ACC112 (cell line): ENCODE results near the gene ADGRV1.
"Not testable (repeated sequence)": the region's sequence is repeated elsewhere in the genome, so short reads cannot be mapped to it uniquely, and the experiment has no call there.

ENCODE experiments used
- H2AFZ ChIP-seq: fragments of 200-600 bp; sonication (generic); one replicate; pipeline ENCODE4 v1.6.0; 2017; ENCODE audit warnings: antibody characterized with exemption, low read length; ENCODE audit not compliant: unreplicated experiment
- H3K27ac ChIP-seq: fragments of 200-600 bp; sonication (generic); 2 replicates; pipeline ENCODE4 v1.5.1; 2014; ENCODE audit warnings: low read depth, mild to moderate bottlenecking, antibody characterized with exemption, low read length, moderate library complexity
- H3K27me3 ChIP-seq: fragments of 200-600 bp; sonication (generic); 2 replicates; pipeline ENCODE4 v1.6.1; 2014; ENCODE audit warnings: mild to moderate bottlenecking, antibody characterized with exemption, low read length, moderate library complexity, mixed read lengths; ENCODE audit not compliant: insufficient read depth
- H3K36me3 ChIP-seq: fragments of 200-600 bp; sonication (generic); 2 replicates; pipeline ENCODE4 v1.6.1; 2016; ENCODE audit warnings: mild to moderate bottlenecking, antibody characterized with exemption, low read length, moderate library complexity, mixed read lengths; ENCODE audit not compliant: insufficient read depth
- H3K4me1 ChIP-seq: fragments of 200-600 bp; sonication (generic); one replicate; pipeline ENCODE4 v1.6.1; 2016; ENCODE audit warnings: low read length, mixed read lengths; ENCODE audit not compliant: insufficient read depth, unreplicated experiment, control insufficient read depth
- H3K4me3 ChIP-seq: fragments of 200-600 bp; sonication (generic); 2 replicates; pipeline ENCODE4 v1.5.1; 2014; ENCODE audit warnings: mild to moderate bottlenecking, low read depth, low read length
- H3K79me2 ChIP-seq: fragments of 200-600 bp; sonication (generic); one replicate; pipeline ENCODE4 v1.6.0; 2016; ENCODE audit warnings: low read length; ENCODE audit not compliant: control insufficient read depth, unreplicated experiment, insufficient read depth

ADGRV1 gene

DNA sequence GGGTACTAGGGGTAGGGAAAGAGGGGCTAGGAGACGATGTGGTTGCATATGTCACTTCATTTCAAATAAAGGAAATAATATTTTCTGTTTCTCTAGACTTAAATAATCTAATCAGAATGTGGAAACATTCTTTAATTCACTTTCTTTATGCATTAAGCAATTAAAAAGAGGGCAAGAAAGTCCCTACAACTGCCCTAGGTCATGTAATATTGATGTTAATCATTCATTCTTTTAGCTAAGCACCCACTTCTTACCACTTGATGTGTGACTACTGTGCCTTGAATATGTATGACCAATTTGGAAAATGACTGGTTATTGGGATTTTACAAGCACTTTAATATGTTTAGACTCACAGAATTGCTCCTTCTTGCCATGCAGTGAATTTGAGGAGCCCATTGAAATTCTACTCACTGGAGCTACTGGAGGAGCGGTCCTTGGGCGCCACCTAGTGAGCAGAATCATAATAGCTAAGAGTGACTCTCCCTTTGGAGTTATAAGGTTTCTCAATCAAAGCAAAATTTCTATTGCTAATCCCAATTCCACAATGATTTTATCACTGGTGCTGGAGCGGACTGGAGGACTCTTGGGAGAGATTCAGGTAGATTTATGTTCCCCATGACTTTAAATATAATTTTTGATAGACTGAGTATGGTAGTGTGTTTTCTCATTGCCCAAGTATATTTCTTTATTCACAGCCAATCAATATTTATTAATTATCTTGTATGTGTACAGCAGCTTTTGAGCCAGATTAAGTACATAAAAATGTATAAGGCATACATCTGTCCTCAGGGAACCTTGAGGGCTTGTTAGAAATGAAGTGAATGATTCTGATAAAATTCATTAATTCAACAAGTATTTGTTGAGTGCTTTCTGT lies 225.1 kb downstream of the ADGRV1 start:
- Histone ChIP-seq H3K27ac (no peak overlapping the region), H3K27me3 (peaks cover 28% of the 10 kb centered on the region), H3K79me2 (no peaks in the 10 kb centered on the region), H3K4me1 (no peaks in the 10 kb centered on the region), H2AFZ (no peak overlapping the region), H3K4me3 (no peak overlapping the region), H3K36me3 (no peaks in the 10 kb centered on the region)

DNA sequence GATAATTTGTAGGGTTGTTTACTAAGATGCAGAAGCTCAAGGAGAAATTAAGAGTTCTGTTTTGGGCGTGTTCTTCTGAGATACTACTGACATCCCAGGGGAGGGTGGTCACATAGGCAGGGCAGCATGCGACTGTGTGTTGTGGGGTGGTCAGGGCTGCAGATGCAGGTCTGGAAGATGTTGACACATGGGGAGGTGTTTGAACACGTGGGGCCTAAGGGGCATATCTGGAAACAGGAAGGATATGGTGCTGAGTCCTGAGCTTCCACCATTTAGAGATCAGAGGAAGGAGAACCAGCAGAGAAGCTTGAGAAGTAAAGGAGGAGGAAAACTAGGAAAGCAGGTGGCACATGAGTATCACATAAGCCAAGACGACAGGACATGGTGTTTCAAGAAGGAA lies 228.2 kb downstream of the ADGRV1 start:
- no peaks in the 10 kb centered on the region for H3K36me3 ChIP-seq
- H3K4me3 ChIP-seq, result no peak overlapping the region
- no peak overlapping the region for H3K27ac ChIP-seq
- no peak overlapping the region for H2AFZ ChIP-seq
- no peaks in the 10 kb centered on the region for H3K4me1 ChIP-seq
- peaks cover 17% of the 10 kb centered on the region for H3K27me3 ChIP-seq
- H3K79me2 ChIP-seq, result no peaks in the 10 kb centered on the region

DNA sequence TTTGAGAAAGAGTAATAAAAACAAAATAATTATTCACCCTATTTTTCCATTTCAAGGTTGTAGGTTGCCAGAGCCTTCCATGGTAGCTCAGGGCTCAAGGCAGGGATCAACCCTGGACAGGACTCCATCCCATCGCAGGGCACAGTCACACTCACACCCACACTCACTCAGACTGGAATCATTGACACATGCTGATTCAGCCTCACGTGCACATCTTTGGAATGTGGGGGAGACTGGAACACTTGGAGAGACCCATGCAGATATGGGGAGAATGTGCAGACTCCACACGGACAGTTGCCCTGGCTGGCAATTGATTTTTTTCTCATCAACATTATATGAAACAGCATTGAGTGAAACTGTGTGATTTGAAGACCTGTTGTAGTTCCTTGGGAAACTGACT lies 234.1 kb downstream of the ADGRV1 start:
- Histone ChIP-seq H3K27ac (no peak overlapping the region), H3K27me3 (peaks cover 8% of the 10 kb centered on the region), H2AFZ (no peak overlapping the region), H3K4me3 (no peak overlapping the region), H3K36me3 (no peaks in the 10 kb centered on the region), H3K4me1 (peaks cover 5% of the 10 kb centered on the region), H3K79me2 (no peaks in the 10 kb centered on the region)

DNA sequence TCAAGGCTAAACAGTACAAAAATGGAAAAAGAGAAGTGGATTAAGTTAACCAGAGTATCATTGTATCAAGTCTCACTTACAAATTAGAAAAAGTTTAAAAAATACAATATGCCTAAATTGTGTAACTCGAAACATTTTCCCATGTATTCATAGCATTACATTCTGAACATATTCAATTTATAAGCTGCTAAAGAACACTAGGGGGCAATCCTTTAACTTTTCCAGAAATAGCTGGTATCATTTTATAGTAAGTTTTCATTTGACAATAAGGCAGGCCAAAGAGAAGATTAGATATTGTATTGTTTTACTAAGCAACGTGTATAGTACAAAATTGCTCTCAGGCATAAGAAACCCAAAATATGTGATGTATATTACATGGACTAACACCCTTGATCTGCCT lies 234.6 kb downstream of the ADGRV1 start:
- no peaks in the 10 kb centered on the region for H3K79me2 ChIP-seq
- no peak overlapping the region for H3K4me3 ChIP-seq
- no peaks in the 10 kb centered on the region for H3K36me3 ChIP-seq
- H2AFZ ChIP-seq, result no peak overlapping the region
- peaks cover 5% of the 10 kb centered on the region for H3K4me1 ChIP-seq
- peaks cover 8% of the 10 kb centered on the region for H3K27me3 ChIP-seq
- H3K27ac ChIP-seq, result no peak overlapping the region

DNA sequence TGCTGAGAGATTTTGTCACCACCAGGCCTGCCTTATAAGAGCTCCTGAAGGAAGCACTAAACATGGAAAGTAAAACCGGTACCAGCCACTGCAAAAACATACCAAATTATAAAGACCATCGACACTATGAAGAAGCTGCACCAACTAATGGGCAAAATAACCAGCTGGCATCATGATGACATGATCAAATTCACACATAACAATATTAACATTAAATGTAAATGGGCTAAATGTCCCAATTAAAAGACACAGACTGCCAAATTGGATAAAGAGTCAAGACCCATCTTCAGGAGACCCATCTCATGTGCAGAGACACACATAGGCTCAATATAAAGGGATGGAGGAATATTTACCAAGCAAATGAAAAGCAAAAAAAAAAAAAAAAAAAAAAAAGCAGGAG lies 238.3 kb downstream of the ADGRV1 start:
- not testable (repeated sequence) for H3K27ac ChIP-seq, H3K36me3 ChIP-seq, H3K4me3 ChIP-seq, H3K4me1 ChIP-seq, H3K79me2 ChIP-seq, H3K27me3 ChIP-seq, H2AFZ ChIP-seq

DNA sequence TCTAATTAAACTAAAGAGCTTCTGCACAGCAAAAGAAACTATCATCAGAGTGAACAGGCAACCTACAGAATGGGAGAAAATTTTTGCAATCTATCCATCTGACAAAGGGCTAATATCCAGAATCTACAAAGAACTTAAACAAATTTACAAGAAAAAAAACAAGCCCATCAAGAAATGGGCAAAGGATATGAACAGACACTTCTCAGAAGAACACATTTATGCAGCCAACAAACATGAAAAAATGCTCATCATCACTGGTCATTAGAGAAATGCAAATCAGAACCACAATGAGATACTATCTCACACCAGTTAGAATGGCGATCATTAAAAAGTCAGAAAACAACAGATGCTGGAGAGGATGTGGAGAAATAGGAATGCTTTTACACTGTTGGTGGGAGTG lies 241.5 kb downstream of the ADGRV1 start:
- H3K36me3 ChIP-seq, result not testable (repeated sequence)

DNA sequence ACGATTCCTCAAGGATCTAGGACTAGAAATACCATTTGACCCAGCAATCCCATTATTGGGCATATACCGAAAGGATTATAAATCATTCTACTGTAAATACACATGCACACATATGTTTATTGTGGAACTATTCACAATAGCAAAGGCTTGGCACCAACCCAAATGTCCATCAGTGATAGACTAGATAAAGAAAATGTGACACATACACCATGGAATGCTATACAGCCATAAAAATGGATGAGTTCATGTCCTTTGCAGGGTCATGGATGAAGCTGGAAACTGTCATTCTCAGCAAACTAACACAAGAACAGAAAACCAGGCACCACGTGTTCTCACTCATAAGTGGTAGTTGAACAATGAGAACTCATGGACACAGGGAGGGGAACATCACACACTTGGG lies 241.9 kb downstream of the ADGRV1 start:
- not testable (repeated sequence) for H2AFZ ChIP-seq, H3K27ac ChIP-seq, H3K36me3 ChIP-seq, H3K4me1 ChIP-seq, H3K79me2 ChIP-seq, H3K4me3 ChIP-seq
- peaks cover 16% of the 10 kb centered on the region for H3K27me3 ChIP-seq

More for the DNA sequence above, 241.5 kb downstream of the ADGRV1 start:
- H3K4me1 ChIP-seq, H3K4me3 ChIP-seq, H3K27ac ChIP-seq, H3K79me2 ChIP-seq, H2AFZ ChIP-seq: not testable (repeated sequence)
- H3K27me3 ChIP-seq, result peaks cover 12% of the 10 kb centered on the region

DNA sequence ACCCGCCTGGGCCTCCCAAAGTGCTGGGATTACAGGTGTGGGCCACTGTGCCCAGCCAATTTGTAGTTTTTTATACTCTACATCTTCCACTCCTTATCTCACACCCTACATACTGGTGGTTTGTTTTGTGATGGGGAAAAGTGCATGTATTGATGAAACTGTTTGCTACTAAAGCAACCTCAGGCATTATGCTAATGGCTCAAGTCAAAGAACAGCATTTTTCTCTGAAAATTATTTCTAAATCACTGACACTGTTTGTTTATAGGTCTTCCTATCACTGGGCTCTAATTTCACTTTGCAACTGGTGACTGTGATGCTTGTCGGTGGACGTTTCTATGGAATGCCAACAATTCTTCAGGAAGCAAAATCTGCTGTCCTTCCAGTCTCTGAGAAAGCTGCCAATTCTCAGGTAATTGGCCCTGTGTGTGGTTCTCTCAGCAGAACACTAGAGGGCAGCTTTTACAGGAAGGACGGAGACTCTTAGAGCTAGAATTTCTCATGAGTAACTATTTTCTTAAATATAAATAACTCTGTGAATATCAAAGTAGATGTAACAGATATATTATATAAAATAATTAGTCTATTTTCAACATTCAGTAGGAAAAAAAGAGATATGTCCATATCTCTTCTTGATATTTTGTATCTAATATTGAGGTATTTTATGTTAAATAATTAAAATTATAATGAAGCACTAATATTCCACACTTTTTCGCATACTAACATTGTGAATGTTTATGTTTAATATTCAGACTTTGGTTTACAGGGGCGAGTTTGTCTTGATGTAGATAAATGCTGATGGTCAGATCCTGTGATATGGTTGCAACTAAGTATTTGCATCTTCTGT lies 244.1 kb downstream of the ADGRV1 start:
- no peak overlapping the region for H3K27ac ChIP-seq
- H3K36me3 ChIP-seq, result no peaks in the 10 kb centered on the region
- H3K4me3 ChIP-seq, result no peak overlapping the region
- H3K4me1 ChIP-seq, result no peaks in the 10 kb centered on the region
- peaks cover 25% of the 10 kb centered on the region for H3K27me3 ChIP-seq
- H2AFZ ChIP-seq, result no peak overlapping the region
- no peaks in the 10 kb centered on the region for H3K79me2 ChIP-seq

DNA sequence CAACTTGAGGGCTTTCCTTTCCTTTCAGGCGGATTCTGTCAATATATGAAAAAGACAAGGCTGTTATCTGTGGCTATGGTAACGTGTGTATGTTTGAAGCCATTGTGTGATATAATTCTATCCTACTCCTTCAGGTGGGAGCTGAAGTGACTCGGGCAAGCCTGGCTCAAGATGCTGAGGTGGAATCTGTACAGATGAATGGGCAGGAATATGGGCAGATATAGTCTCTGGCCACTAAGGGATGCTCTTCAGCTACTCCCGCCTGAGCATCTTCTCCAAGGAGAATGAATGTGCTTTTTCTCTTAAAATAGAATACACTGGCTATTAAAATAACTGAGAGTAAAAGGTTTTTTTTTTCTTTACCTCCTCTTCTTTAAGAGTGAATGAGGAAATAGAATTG lies 244.8 kb downstream of the ADGRV1 start:
- H3K4me3 ChIP-seq, result no peak overlapping the region
- H3K4me1 ChIP-seq, result no peaks in the 10 kb centered on the region
- H3K36me3 ChIP-seq, result no peaks in the 10 kb centered on the region
- no peaks in the 10 kb centered on the region for H3K79me2 ChIP-seq
- peaks cover 25% of the 10 kb centered on the region for H3K27me3 ChIP-seq
- H3K27ac ChIP-seq, result no peak overlapping the region
- H2AFZ ChIP-seq, result no peak overlapping the region

DNA sequence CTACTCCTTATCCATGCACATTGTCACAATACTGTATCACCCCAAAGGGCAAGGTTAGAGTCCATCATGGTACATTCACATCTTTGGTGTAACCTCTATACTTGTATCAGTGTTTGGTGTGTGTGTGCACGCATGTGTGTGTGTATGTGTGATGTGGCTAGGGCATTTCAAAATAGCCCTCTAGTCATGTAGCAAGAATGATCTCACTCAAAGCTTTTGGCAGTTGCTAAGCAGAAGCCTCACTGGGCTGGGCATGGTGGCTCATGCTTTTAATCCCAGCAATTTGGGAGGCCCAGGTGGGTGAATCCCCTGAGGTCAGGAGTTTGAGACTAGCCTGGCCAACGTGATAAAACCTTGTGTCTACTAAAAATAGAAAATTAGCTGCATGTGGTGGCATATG lies 245.3 kb downstream of the ADGRV1 start:
- H3K27ac ChIP-seq, result no peak overlapping the region
- H2AFZ ChIP-seq, result no peak overlapping the region
- H3K4me1 ChIP-seq, result no peaks in the 10 kb centered on the region

DNA sequence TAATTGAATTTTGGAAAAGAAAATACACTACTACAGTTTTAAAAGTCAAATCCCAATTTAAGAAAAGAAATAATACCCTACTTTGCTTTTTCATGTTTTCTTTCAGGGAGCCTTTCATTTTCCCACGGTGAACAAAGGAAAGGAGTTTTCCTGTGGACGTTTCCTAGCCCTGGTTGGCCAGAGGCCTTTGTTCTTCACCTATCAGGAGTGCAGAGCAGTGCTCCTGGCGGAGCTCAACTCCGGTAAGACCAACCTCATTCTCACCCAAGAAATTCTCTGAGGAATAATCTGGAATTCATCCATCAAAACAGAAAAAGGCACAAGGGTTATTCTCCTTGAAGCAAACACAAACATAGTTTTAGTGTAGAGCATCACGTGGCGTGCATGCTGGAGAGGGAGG lies 248.9 kb downstream of the ADGRV1 start:
- no peak overlapping the region for H3K27ac ChIP-seq
- H3K27me3 ChIP-seq, result peaks cover 28% of the 10 kb centered on the region
- no peaks in the 10 kb centered on the region for H3K36me3 ChIP-seq
- H3K79me2 ChIP-seq, result no peaks in the 10 kb centered on the region
- no peak overlapping the region for H3K4me3 ChIP-seq
- H3K4me1 ChIP-seq, result no peaks in the 10 kb centered on the region
- no peak overlapping the region for H2AFZ ChIP-seq

More for the DNA sequence above, 245.3 kb downstream of the ADGRV1 start:
- Histone ChIP-seq H3K27me3 (peaks cover 25% of the 10 kb centered on the region), H3K36me3 (no peaks in the 10 kb centered on the region), H3K4me3 (no peak overlapping the region), H3K79me2 (no peaks in the 10 kb centered on the region)
